DOHH2 (cell line): Measurements from ENCODE around the gene PARVB.

Experiments
- CTCF ChIP-seq: fragments of 200-600 bp; sonication (generic); IDR thresholded peaks from one replicate; pipeline ENCODE4 v1.5.1; 2014; ENCODE audit warnings: antibody characterized with exemption, mild to moderate bottlenecking, low read depth, low read length; ENCODE audit not compliant: poor library complexity, severe bottlenecking
- EZH2phosphoT487 ChIP-seq: fragments of 200-600 bp; sonication (generic); IDR thresholded peaks from 2 replicates; pipeline ENCODE4 v1.6.1; 2017; ENCODE audit warnings: borderline replicate concordance, mild to moderate bottlenecking, antibody characterized with exemption, low read length, moderate library complexity, mixed read lengths

GRCh38 chr22:44154436-44154942, 130.4 kb downstream of the PARVB start:
- TF ChIP-seq CTCF (no peak), EZH2phosphoT487 (no peak)
